ENCODE data around the gene UBXN2A. TPM values are rescaled to one million over a fixed set of nuclear protein-coding genes. Genes with fewer than 3 reads are reported as not detected.

UBXN2A gene
- total RNA-seq, 1 donor from 2014 or later, result 9.4 TPM

DNA sequence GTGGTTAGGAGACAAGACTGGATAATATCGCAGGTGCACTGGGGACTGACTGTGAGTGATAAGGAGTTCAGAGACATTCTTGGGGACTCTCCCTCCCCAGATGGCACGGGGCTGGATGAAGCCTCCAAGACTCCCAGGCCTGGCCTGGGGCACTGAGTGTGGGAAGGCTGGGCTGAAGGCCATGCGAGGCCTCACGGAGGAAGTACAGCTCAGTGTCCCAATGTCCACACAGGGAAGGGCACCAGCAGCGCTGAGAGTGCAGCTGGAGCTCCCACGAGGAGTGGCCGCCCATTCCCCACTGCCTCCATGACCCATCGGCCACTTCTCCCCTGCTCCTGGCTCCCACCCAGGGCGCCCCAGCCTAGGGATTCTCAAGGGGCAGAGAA lies 76.1 kb downstream of the UBXN2A start:
- Mint-ChIP-seq H3K36me3 (ENCODE audit: low read depth) (no peaks in the 10 kb centered on the region), H3K27ac (no peak overlapping the region), H3K4me3 (no peak overlapping the region), H3K9me3 (no peaks in the 10 kb centered on the region), H3K4me1 (no peaks in the 10 kb centered on the region), H3K27me3 (peaks cover 7% of the 10 kb centered on the region)
- ChIA-PET CTCF (no interaction called here), POLR2A (no interaction called here)
- DNase-seq (no peak), ATAC-seq (ENCODE audit: low read depth) (no peak)
- TF ChIP-seq, protein P1, sequence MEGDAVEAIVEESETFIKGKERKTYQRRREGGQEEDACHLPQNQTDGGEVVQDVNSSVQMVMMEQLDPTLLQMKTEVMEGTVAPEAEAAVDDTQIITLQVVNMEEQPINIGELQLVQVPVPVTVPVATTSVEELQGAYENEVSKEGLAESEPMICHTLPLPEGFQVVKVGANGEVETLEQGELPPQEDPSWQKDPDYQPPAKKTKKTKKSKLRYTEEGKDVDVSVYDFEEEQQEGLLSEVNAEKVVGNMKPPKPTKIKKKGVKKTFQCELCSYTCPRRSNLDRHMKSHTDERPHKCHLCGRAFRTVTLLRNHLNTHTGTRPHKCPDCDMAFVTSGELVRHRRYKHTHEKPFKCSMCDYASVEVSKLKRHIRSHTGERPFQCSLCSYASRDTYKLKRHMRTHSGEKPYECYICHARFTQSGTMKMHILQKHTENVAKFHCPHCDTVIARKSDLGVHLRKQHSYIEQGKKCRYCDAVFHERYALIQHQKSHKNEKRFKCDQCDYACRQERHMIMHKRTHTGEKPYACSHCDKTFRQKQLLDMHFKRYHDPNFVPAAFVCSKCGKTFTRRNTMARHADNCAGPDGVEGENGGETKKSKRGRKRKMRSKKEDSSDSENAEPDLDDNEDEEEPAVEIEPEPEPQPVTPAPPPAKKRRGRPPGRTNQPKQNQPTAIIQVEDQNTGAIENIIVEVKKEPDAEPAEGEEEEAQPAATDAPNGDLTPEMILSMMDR (IDR thresholded peaks at IDR 0.05), result no peak
- intact Hi-C loops (cut with micrococcal nuclease), result loop anchor here (10.0 kb wide), 1 partner anchor 138 kb away; no protein-coding TSS in a partner anchor

- intact Hi-C loops (cut with micrococcal nuclease), result loop anchor here (10.0 kb wide), 1 partner anchor 138 kb away; no protein-coding TSS in a partner anchor
- ATAC-seq (ENCODE audit: low read depth) (no peak), DNase-seq (no peak)
- no peaks in the 10 kb centered on the region for H3K27me3 Mint-ChIP-seq
- no peaks in the 10 kb centered on the region for H3K9me3 Mint-ChIP-seq
- H3K4me3 Mint-ChIP-seq, result no peak overlapping the region
- no peaks in the 10 kb centered on the region for H3K4me1 Mint-ChIP-seq
- ChIA-PET CTCF (no interaction called here), POLR2A (no interaction called here)
- no peak overlapping the region for H3K27ac Mint-ChIP-seq
- TF ChIP-seq, protein P1 (IDR thresholded peaks at IDR 0.05), result no peak
- peaks cover 2% of the 10 kb centered on the region for H3K36me3 Mint-ChIP-seq (ENCODE audit: low read depth)
Measured at GRCh38 chr2:24016853-24017703, 76.8 kb downstream of the UBXN2A start.

GRCh38 chr2:24017711-24018110 lies 77.4 kb downstream of the UBXN2A start:
- ChIA-PET CTCF (no interaction called here), POLR2A (no interaction called here)
- intact Hi-C loops (cut with micrococcal nuclease), result loop anchor here (10.0 kb wide), 1 partner anchor 137 kb away; no protein-coding TSS in a partner anchor
- Mint-ChIP-seq H3K9me3 (no peaks in the 10 kb centered on the region), H3K27ac (no peak overlapping the region), H3K4me3 (no peak overlapping the region), H3K4me1 (no peaks in the 10 kb centered on the region), H3K36me3 (ENCODE audit: low read depth) (peaks cover 9% of the 10 kb centered on the region), H3K27me3 (no peaks in the 10 kb centered on the region)
- ATAC-seq (ENCODE audit: low read depth) (no peak), DNase-seq (no peak)
- TF ChIP-seq, protein P1 (IDR thresholded peaks at IDR 0.05), result no peak

- no peak overlapping the region for H3K4me3 Mint-ChIP-seq
- H3K36me3 Mint-ChIP-seq (ENCODE audit: low read depth), result peaks cover 13% of the 10 kb centered on the region
Measured at GRCh38 chr2:24018241-24018640, 78.0 kb downstream of the UBXN2A start.

GRCh38 chr2:24019729-24020128 lies 79.5 kb downstream of the UBXN2A start:
- H3K36me3 Mint-ChIP-seq (ENCODE audit: low read depth), result peaks cover 24% of the 10 kb centered on the region
- no peaks in the 10 kb centered on the region for H3K27me3 Mint-ChIP-seq
- H3K9me3 Mint-ChIP-seq, result no peaks in the 10 kb centered on the region
- no peaks in the 10 kb centered on the region for H3K4me1 Mint-ChIP-seq
- DNase-seq, result no peak
- intact Hi-C loops (cut with micrococcal nuclease), result loop anchor here (10.0 kb wide), 1 partner anchor 135 kb away; no protein-coding TSS in a partner anchor
- H3K4me3 Mint-ChIP-seq, result no peak overlapping the region
- ChIA-PET POLR2A (no interaction called here), CTCF (no interaction called here)
- H3K27ac Mint-ChIP-seq, result no peak overlapping the region
- no peak for ATAC-seq (ENCODE audit: low read depth)
- TF ChIP-seq, protein P1 (IDR thresholded peaks at IDR 0.05), result no peak

More at GRCh38 chr2:24018241-24018640, 78.0 kb downstream of the UBXN2A start:
- DNase-seq, result no peak
- ChIA-PET CTCF (no interaction called here), POLR2A (no interaction called here)
- intact Hi-C loops (cut with micrococcal nuclease), result loop anchor here (10.0 kb wide), 1 partner anchor 137 kb away; no protein-coding TSS in a partner anchor
- Mint-ChIP-seq H3K9me3 (no peaks in the 10 kb centered on the region), H3K27ac (no peak overlapping the region), H3K27me3 (no peaks in the 10 kb centered on the region), H3K4me1 (no peaks in the 10 kb centered on the region)
- ATAC-seq (ENCODE audit: low read depth), result no peak
- TF ChIP-seq, protein P1 (IDR thresholded peaks at IDR 0.05), result no peak
